B cell (primary cell): ENCODE data around the gene SIPA1L3. TPM values are rescaled to one million over a fixed set of nuclear protein-coding genes. Genes with fewer than 3 reads are reported as not detected.

Source experiments
- ATAC-seq: fragments of 200-7000 bp; cut with Tn5 transposase; one replicate; pipeline ENCODE4 v1.10.0; 2021; ENCODE audit warnings: low read depth, mild to moderate bottlenecking, moderate number of reproducible peaks, moderate library complexity
- CTCF ChIA-PET: fragments of 350-600 bp; sonication (Branson Sonifier 250); formaldehyde crosslinking; loops from one replicate; lab custom pipeline; 2021; ENCODE audit warnings: antibody characterized with exemption, inconsistent platforms; lab: Charles Lee
- POLR2A ChIA-PET: fragments of 350-600 bp; sonication (Branson Sonifier 250); formaldehyde crosslinking; loops from one replicate; lab custom pipeline; 2021; ENCODE audit warnings: antibody characterized with exemption; lab: Charles Lee
- DNase-seq: peaks from one replicate; pipeline ENCODE4 v3.0.0; 2013
- H2AFZ ChIP-seq: 2 replicates; pipeline ENCODE4 v1.6.1; 2012; ENCODE audit warnings: mild to moderate bottlenecking, low read depth, low read length; ENCODE audit not compliant: insufficient read depth, poor library complexity, severe bottlenecking
- H3K27ac ChIP-seq, 2 donors: 1 replicate in 1 of 2; 2 replicates in 1 of 2; pipeline ENCODE4 v1.5.1; 2012 to 2013; ENCODE audit warnings: low read length in 2 of 2, mild to moderate bottlenecking in 2 of 2, moderate library complexity in 1 of 2
- H3K27me3 ChIP-seq, 4 experiments: fragments of 200-600 bp in 1 of 4; sonication (generic) in 1 of 4; replicated peaks in 1 of 4; 1 replicate in 2 of 4; 2 replicates in 2 of 4; pipeline versions ENCODE4 v1.6.1 to v1.7.0; 2013 to 2016; ENCODE audit warnings: low read length in 3 of 4, mild to moderate bottlenecking in 2 of 4, mixed read lengths in 1 of 4, moderate library complexity in 1 of 4; ENCODE audit not compliant: insufficient read depth in 4 of 4, control insufficient read depth in 3 of 4; ENCODE audit errors: control extremely low read depth in 1 of 4
- H3K36me3 ChIP-seq, 2 experiments: replicated peaks in 1 of 2; 1 replicate in 1 of 2; 2 replicates in 1 of 2; pipeline versions ENCODE4 v1.6.1 to v1.7.1; 2013; ENCODE audit warnings: low read length in 1 of 2; ENCODE audit not compliant: insufficient read depth in 2 of 2, control insufficient read depth in 1 of 2; ENCODE audit errors: control extremely low read depth in 1 of 2, extremely low read depth in 1 of 2
- H3K4me1 ChIP-seq, 2 donors: fragments of 200-600 bp in 1 of 2; sonication (generic) in 1 of 2; 1 replicate in 1 of 2; 2 replicates in 1 of 2; pipeline versions ENCODE4 v1.5.1 to v1.6.1; 2013 to 2017; ENCODE audit warnings: low read length in 2 of 2; ENCODE audit not compliant: control insufficient read depth in 2 of 2, insufficient read depth in 2 of 2
- H3K4me2 ChIP-seq: replicated peaks from 2 replicates; pipeline ENCODE3; 2012; ENCODE audit warnings: mild to moderate bottlenecking, low read depth, low read length; ENCODE audit not compliant: poor library complexity, severe bottlenecking
- H3K4me3 ChIP-seq, 5 experiments: fragments of 200-600 bp in 1 of 5; sonication (generic) in 1 of 5; 1 replicate in 3 of 5; 2 replicates in 2 of 5; pipeline versions ENCODE4 v1.5.1 to v1.7.0; 2011 to 2016; ENCODE audit warnings: low read length in 4 of 5, mild to moderate bottlenecking in 4 of 5, low read depth in 2 of 5, control low read depth in 1 of 5, moderate library complexity in 1 of 5; ENCODE audit not compliant: insufficient read depth in 1 of 5; ENCODE audit errors: control extremely low read depth in 1 of 5, extremely low read depth in 1 of 5
- H3K79me2 ChIP-seq: fragments of 200-600 bp; sonication (generic); one replicate; pipeline ENCODE4 v1.6.0; 2016; ENCODE audit warnings: low read length; ENCODE audit not compliant: control insufficient read depth, insufficient read depth
- H3K9ac ChIP-seq: fragments of 200-600 bp; sonication (generic); 2 replicates; pipeline ENCODE4 v1.6.1; 2017; ENCODE audit warnings: mild to moderate bottlenecking, low read length, moderate library complexity
- H3K9me3 ChIP-seq, 3 donors: one replicate each; pipeline versions ENCODE4 v1.6.1 to v1.7.1; 2013; ENCODE audit warnings: low read length in 2 of 3; ENCODE audit not compliant: control insufficient read depth in 2 of 3, insufficient read depth in 1 of 3; ENCODE audit errors: control extremely low read depth in 1 of 3
- H4K20me1 ChIP-seq: 2 replicates; pipeline ENCODE4 v1.6.0; 2012; ENCODE audit warnings: mild to moderate bottlenecking, low read length; ENCODE audit not compliant: insufficient read depth, control insufficient read depth, poor library complexity, severe bottlenecking
- H3K27ac Mint-ChIP-seq: one replicate; pipeline ENCODE4 v1.8.0; 2021; ENCODE audit warnings: mixed read lengths
- H3K27me3 Mint-ChIP-seq: one replicate; pipeline ENCODE4 v1.8.0; 2021; ENCODE audit warnings: mixed read lengths
- H3K4me1 Mint-ChIP-seq: one replicate; pipeline ENCODE4 v1.8.0; 2021; ENCODE audit warnings: mixed read lengths
- H3K4me3 Mint-ChIP-seq: one replicate; pipeline ENCODE4 v1.8.0; 2021; ENCODE audit warnings: mixed read lengths
- H3K9me3 Mint-ChIP-seq: one replicate; pipeline ENCODE4 v1.8.0; 2022; ENCODE audit warnings: mixed read lengths; ENCODE audit not compliant: insufficient read depth
- CTCF ChIP-seq: fragments of 200-600 bp; IDR thresholded peaks from one replicate; pipeline ENCODE4 v1.8.0; 2022; ENCODE audit warnings: antibody characterized with exemption, mild to moderate bottlenecking
- EZH2 ChIP-seq: IDR thresholded peaks from 2 replicates; pipeline ENCODE4 v1.6.1; 2012; ENCODE audit warnings: borderline replicate concordance, low read depth, mild to moderate bottlenecking, moderate library complexity, low read length; ENCODE audit not compliant: insufficient read depth, poor library complexity, severe bottlenecking
- WGBS: methylation state at CpG from one replicate; pipeline ENCODE4 v1.1.5; 2013; ENCODE audit warnings: missing lambda C conversion rate; ENCODE audit not compliant: insufficient coverage; 5-methylcytosine and 5-hydroxymethylcytosine counted together
- intact Hi-C: fragments of 100-400 bp; cut with micrococcal nuclease; formaldehyde crosslinking; loops from one replicate; pipeline ENCODE4 v1.10.0; 2022
- polyA plus RNA-seq: library from polyadenylated mRNA; depleted of rRNA; stranded (reverse); fragments of >200 nt; gene quantifications from 2 replicates; pipeline ENCODE4 v1.2.3, GENCODE V29; 2012
- total RNA-seq, 2 donors: library from RNA; stranded (reverse); fragments of 120-200 nt in 1 of 2; gene quantifications; 1 replicate in 1 of 2; 2 replicates in 1 of 2; pipeline versions ENCODE4 v1.2.3 to v1.2.4, GENCODE V29; 2013 to 2022

Gene SIPA1L3
- total and polyA plus RNA-seq, 2 donors (not counting 1 experiment from before 2014, with no cell fraction given): 48.3 to 295 TPM

- H3K27ac ChIP-seq: peak overlapping the region in 1 of 2 donors; percentile 85
- no peaks in the 10 kb centered on the region for H3K27me3 ChIP-seq
- TF ChIP-seq EZH2 (no peak), CTCF (no peak)
- peaks cover 100% of the 10 kb centered on the region for H3K79me2 ChIP-seq
- ChIA-PET CTCF (interaction anchor here (0.6 to 4.1 kb wide), 4 partner anchors 17 to 201 kb away, joined by 3 to 28 read pairs (median 3); no protein-coding TSS in a partner anchor), POLR2A (interaction anchor here (0.6 to 1.0 kb wide), 2 partner anchors 13 to 301 kb away, joined by 4 to 9 read pairs; no protein-coding TSS in a partner anchor)
- no peaks in the 10 kb centered on the region for H4K20me1 ChIP-seq
- peak overlapping the region; percentile 87 for H3K27ac Mint-ChIP-seq
- ATAC-seq (no peak), DNase-seq (no peak)
- peaks cover 84% of the 10 kb centered on the region for H3K4me1 Mint-ChIP-seq
- H3K4me1 ChIP-seq: peaks cover 81 to 91% of the 10 kb centered on the region in 2 donors
- H3K4me2 ChIP-seq: peak overlapping the region; percentile 75
- H3K9ac ChIP-seq: no peak overlapping the region
- peaks cover 2 to 9% (median 7%) of the 10 kb centered on the region in 3 donors for H3K9me3 ChIP-seq
- H3K4me3 ChIP-seq: no peak overlapping the region
- intact Hi-C loops: no loop called here
- H3K27me3 Mint-ChIP-seq: no peaks in the 10 kb centered on the region
- no peak overlapping the region for H2AFZ ChIP-seq
- H3K9me3 Mint-ChIP-seq: no peaks in the 10 kb centered on the region
- 95% methylated on average over 5 of the region's 9 CpGs for WGBS
- peak overlapping the region; percentile 85 for H3K4me3 Mint-ChIP-seq
- peaks cover 7 to 32% of the 10 kb centered on the region in 2 experiments for H3K36me3 ChIP-seq
Measured at GRCh38 chr19:37933937-37934358, 26.9 kb downstream of the SIPA1L3 start.

GRCh38 chr19:37935341-37935740 is 28.3 kb downstream of the SIPA1L3 start:
- H3K4me1 Mint-ChIP-seq: peaks cover 84% of the 10 kb centered on the region
- H3K36me3 ChIP-seq: peaks cover 7 to 37% of the 10 kb centered on the region in 2 experiments
- H3K27ac Mint-ChIP-seq: no peak overlapping the region

More at GRCh38 chr19:37935341-37935740, 28.3 kb downstream of the SIPA1L3 start:
- ATAC-seq (no peak), DNase-seq (no peak)
- Histone ChIP-seq H3K9ac (no peak overlapping the region), H3K4me3 (no peak overlapping the region), H3K79me2 (peaks cover 100% of the 10 kb centered on the region), H3K27me3 (no peaks in the 10 kb centered on the region), H3K9me3 (peaks cover 2 to 9% (median 7%) of the 10 kb centered on the region in 3 donors), H3K27ac (peak overlapping the region in 1 of 2 donors; percentile 55), H3K4me1 (peaks cover 70 to 86% of the 10 kb centered on the region in 2 donors), H2AFZ (no peak overlapping the region), H3K4me2 (no peak overlapping the region), H4K20me1 (peaks cover 11% of the 10 kb centered on the region)
- intact Hi-C loops: no loop called here
- no peak for TF ChIP-seq EZH2
- no peak overlapping the region for H3K4me3 Mint-ChIP-seq
- no peaks in the 10 kb centered on the region for H3K27me3 Mint-ChIP-seq
- ChIA-PET CTCF (no interaction called here), POLR2A (no interaction called here)
- WGBS: 40% methylated on average over 1 of the region's 1 CpG
- H3K9me3 Mint-ChIP-seq: no peaks in the 10 kb centered on the region
